ENCODE measurements around the gene GMDS.

DNA sequence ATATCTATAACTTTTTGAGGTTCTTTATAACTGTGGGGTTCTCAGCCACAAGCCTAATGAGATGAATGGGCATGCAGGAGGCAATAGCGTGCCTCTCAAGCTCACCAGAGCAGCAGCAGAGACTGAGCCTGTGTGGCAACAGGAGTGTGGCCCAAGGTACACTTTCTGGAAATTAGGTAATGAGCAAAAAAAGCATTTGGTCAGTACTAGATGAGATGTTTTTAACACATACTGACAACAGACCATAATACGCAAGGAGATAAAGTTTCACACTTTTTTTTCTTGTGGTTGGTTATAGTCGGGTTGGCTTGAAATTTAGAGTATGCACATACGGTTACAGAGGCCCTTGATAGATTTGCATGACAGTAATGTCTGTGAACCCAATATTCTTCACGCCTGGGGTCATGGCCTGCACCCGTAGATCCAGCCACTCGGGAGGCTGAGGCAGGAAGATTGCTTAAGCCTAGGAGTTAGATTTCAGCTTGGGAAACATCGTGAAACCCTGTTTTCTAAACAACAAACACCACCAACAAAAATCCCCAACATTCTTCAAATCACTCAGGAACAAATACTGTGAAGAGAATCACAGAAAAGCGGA is 300.1 kb downstream of the GMDS start:
- TF ChIP-seq, protein P1, sequence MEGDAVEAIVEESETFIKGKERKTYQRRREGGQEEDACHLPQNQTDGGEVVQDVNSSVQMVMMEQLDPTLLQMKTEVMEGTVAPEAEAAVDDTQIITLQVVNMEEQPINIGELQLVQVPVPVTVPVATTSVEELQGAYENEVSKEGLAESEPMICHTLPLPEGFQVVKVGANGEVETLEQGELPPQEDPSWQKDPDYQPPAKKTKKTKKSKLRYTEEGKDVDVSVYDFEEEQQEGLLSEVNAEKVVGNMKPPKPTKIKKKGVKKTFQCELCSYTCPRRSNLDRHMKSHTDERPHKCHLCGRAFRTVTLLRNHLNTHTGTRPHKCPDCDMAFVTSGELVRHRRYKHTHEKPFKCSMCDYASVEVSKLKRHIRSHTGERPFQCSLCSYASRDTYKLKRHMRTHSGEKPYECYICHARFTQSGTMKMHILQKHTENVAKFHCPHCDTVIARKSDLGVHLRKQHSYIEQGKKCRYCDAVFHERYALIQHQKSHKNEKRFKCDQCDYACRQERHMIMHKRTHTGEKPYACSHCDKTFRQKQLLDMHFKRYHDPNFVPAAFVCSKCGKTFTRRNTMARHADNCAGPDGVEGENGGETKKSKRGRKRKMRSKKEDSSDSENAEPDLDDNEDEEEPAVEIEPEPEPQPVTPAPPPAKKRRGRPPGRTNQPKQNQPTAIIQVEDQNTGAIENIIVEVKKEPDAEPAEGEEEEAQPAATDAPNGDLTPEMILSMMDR (conservative IDR thresholded peaks at IDR 0.05; ENCODE audit: low read depth in 2 of 2) = no peak
- TF ChIP-seq POLR2AphosphoS5 (IDR thresholded peaks at IDR 0.05; ENCODE audit: low read depth) (no peak), EZH2 (IDR thresholded peaks at IDR 0.05; ENCODE audit: low read depth, unreplicated experiment) (no peak), EZH2phosphoT487 (IDR thresholded peaks at IDR 0.05; ENCODE audit: unreplicated experiment) (no peak), JUNB (IDR thresholded peaks at IDR 0.05; ENCODE audit: unreplicated experiment) (no peak), CREB1 (CRISPR knock-in tag; IDR thresholded peaks at IDR 0.05; ENCODE audit: low read depth) (no peak), STAT1 (IDR thresholded peaks at IDR 0.05; ENCODE audit: unreplicated experiment) (no peak), ZNF114 (CRISPR knock-in tag; IDR thresholded peaks at IDR 0.05) (no peak), NANOG (IDR thresholded peaks at IDR 0.05; ENCODE audit: borderline replicate concordance) (no peak), ZNF331 (CRISPR knock-in tag; IDR thresholded peaks at IDR 0.05; ENCODE audit: low read depth) (no peak)
- TF ChIP-seq, protein P2, sequence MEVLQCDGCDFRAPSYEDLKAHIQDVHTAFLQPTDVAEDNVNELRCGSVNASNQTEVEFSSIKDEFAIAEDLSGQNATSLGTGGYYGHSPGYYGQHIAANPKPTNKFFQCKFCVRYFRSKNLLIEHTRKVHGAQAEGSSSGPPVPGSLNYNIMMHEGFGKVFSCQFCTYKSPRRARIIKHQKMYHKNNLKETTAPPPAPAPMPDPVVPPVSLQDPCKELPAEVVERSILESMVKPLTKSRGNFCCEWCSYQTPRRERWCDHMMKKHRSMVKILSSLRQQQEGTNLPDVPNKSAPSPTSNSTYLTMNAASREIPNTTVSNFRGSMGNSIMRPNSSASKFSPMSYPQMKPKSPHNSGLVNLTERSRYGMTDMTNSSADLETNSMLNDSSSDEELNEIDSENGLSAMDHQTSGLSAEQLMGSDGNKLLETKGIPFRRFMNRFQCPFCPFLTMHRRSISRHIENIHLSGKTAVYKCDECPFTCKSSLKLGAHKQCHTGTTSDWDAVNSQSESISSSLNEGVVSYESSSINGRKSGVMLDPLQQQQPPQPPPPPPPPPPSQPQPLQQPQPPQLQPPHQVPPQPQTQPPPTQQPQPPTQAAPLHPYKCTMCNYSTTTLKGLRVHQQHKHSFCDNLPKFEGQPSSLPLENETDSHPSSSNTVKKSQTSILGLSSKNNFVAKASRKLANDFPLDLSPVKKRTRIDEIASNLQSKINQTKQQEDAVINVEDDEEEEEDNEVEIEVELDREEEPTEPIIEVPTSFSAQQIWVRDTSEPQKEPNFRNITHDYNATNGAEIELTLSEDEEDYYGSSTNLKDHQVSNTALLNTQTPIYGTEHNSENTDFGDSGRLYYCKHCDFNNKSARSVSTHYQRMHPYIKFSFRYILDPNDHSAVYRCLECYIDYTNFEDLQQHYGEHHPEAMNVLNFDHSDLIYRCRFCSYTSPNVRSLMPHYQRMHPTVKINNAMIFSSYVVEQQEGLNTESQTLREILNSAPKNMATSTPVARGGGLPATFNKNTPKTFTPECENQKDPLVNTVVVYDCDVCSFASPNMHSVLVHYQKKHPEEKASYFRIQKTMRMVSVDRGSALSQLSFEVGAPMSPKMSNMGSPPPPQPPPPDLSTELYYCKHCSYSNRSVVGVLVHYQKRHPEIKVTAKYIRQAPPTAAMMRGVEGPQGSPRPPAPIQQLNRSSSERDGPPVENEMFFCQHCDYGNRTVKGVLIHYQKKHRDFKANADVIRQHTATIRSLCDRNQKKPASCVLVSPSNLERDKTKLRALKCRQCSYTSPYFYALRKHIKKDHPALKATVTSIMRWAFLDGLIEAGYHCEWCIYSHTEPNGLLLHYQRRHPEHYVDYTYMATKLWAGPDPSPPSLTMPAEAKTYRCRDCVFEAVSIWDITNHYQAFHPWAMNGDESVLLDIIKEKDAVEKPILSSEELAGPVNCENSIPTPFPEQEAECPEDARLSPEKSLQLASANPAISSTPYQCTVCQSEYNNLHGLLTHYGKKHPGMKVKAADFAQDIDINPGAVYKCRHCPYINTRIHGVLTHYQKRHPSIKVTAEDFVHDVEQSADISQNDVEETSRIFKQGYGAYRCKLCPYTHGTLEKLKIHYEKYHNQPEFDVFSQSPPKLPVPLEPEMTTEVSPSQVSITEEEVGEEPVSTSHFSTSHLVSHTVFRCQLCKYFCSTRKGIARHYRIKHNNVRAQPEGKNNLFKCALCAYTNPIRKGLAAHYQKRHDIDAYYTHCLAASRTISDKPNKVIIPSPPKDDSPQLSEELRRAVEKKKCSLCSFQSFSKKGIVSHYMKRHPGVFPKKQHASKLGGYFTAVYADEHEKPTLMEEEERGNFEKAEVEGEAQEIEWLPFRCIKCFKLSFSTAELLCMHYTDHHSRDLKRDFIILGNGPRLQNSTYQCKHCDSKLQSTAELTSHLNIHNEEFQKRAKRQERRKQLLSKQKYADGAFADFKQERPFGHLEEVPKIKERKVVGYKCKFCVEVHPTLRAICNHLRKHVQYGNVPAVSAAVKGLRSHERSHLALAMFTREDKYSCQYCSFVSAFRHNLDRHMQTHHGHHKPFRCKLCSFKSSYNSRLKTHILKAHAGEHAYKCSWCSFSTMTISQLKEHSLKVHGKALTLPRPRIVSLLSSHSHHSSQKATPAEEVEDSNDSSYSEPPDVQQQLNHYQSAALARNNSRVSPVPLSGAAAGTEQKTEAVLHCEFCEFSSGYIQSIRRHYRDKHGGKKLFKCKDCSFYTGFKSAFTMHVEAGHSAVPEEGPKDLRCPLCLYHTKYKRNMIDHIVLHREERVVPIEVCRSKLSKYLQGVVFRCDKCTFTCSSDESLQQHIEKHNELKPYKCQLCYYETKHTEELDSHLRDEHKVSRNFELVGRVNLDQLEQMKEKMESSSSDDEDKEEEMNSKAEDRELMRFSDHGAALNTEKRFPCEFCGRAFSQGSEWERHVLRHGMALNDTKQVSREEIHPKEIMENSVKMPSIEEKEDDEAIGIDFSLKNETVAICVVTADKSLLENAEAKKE (CRISPR knock-in tag; IDR thresholded peaks at IDR 0.05) = no peak
- TF ChIP-seq, protein P3, sequence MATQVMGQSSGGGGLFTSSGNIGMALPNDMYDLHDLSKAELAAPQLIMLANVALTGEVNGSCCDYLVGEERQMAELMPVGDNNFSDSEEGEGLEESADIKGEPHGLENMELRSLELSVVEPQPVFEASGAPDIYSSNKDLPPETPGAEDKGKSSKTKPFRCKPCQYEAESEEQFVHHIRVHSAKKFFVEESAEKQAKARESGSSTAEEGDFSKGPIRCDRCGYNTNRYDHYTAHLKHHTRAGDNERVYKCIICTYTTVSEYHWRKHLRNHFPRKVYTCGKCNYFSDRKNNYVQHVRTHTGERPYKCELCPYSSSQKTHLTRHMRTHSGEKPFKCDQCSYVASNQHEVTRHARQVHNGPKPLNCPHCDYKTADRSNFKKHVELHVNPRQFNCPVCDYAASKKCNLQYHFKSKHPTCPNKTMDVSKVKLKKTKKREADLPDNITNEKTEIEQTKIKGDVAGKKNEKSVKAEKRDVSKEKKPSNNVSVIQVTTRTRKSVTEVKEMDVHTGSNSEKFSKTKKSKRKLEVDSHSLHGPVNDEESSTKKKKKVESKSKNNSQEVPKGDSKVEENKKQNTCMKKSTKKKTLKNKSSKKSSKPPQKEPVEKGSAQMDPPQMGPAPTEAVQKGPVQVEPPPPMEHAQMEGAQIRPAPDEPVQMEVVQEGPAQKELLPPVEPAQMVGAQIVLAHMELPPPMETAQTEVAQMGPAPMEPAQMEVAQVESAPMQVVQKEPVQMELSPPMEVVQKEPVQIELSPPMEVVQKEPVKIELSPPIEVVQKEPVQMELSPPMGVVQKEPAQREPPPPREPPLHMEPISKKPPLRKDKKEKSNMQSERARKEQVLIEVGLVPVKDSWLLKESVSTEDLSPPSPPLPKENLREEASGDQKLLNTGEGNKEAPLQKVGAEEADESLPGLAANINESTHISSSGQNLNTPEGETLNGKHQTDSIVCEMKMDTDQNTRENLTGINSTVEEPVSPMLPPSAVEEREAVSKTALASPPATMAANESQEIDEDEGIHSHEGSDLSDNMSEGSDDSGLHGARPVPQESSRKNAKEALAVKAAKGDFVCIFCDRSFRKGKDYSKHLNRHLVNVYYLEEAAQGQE (IDR thresholded peaks at IDR 0.05; ENCODE audit: unreplicated experiment) = no peak
- TF ChIP-seq, protein P4, sequence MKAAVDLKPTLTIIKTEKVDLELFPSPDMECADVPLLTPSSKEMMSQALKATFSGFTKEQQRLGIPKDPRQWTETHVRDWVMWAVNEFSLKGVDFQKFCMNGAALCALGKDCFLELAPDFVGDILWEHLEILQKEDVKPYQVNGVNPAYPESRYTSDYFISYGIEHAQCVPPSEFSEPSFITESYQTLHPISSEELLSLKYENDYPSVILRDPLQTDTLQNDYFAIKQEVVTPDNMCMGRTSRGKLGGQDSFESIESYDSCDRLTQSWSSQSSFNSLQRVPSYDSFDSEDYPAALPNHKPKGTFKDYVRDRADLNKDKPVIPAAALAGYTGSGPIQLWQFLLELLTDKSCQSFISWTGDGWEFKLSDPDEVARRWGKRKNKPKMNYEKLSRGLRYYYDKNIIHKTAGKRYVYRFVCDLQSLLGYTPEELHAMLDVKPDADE (IDR thresholded peaks at IDR 0.05) = no peak
